Endodermal cell (in vitro differentiated cells): ENCODE measurements around the gene FES. TPM values are rescaled to one million over a fixed set of nuclear protein-coding genes. Genes with fewer than 3 reads are reported as not detected.

Experiments
- DNase-seq: peaks from one replicate; pipeline ENCODE4 v3.0.0-alpha.2; 2017
- H3K27ac ChIP-seq: 2 replicates; pipeline ENCODE4 v1.5.1; 2013; ENCODE audit warnings: mild to moderate bottlenecking, low read depth, low read length, moderate library complexity
- H3K27me3 ChIP-seq: 2 replicates; pipeline ENCODE4 v1.6.1; 2013; ENCODE audit warnings: mild to moderate bottlenecking, low read length, moderate library complexity; ENCODE audit not compliant: insufficient read depth, control insufficient read depth, poor library complexity, severe bottlenecking
- H3K36me3 ChIP-seq: 2 replicates; pipeline ENCODE4 v1.7.0; 2013; ENCODE audit warnings: mild to moderate bottlenecking, low read length, moderate library complexity; ENCODE audit not compliant: control insufficient read depth, insufficient read depth
- H3K4me1 ChIP-seq: one replicate; pipeline ENCODE4 v1.7.0; 2013; ENCODE audit warnings: low read length; ENCODE audit not compliant: control insufficient read depth, insufficient read depth
- H3K4me3 ChIP-seq: 2 replicates; pipeline ENCODE4 v1.5.1; 2013; ENCODE audit warnings: mild to moderate bottlenecking, low read length, moderate library complexity
- H3K9ac ChIP-seq: 2 replicates; pipeline ENCODE4 v1.6.1; 2013; ENCODE audit warnings: mild to moderate bottlenecking, low read length, moderate library complexity; ENCODE audit not compliant: poor library complexity, severe bottlenecking; ENCODE audit errors: extremely low read depth
- H3K9me3 ChIP-seq: 2 replicates; pipeline ENCODE4 v1.6.1; 2013; ENCODE audit warnings: mild to moderate bottlenecking, low read length, moderate library complexity; ENCODE audit not compliant: control insufficient read depth
- H3K27ac Mint-ChIP-seq: 2 replicates; pipeline ENCODE4 v1.8.0; 2020; ENCODE audit warnings: mixed read lengths
- H3K27me3 Mint-ChIP-seq: 2 replicates; pipeline ENCODE4 v1.8.0; 2021; ENCODE audit warnings: mild to moderate bottlenecking, mixed read lengths; ENCODE audit not compliant: insufficient read depth
- H3K36me3 Mint-ChIP-seq: 2 replicates; pipeline ENCODE4 v1.8.0; 2020; ENCODE audit warnings: low read depth, mixed read lengths
- H3K4me1 Mint-ChIP-seq: 2 replicates; pipeline ENCODE4 v1.8.0; 2020; ENCODE audit warnings: mixed read lengths
- H3K4me3 Mint-ChIP-seq: 2 replicates; pipeline ENCODE4 v1.8.0; 2020; ENCODE audit warnings: mild to moderate bottlenecking, moderate library complexity, mixed read lengths
- H3K9me3 Mint-ChIP-seq: 2 replicates; pipeline ENCODE4 v1.8.0; 2020; ENCODE audit warnings: mild to moderate bottlenecking, mixed read lengths
- CTCF ChIP-seq: fragments of 200-600 bp; sonication (generic); conservative IDR thresholded peaks from 2 replicates; pipeline ENCODE4 v1.5.0; 2021; ENCODE audit warnings: antibody characterized with exemption, mild to moderate bottlenecking
- WGBS, 2 experiments: methylation state at CpG; one replicate each; pipeline versions ENCODE4 v1.1.5 to v1.1.7; 2013; ENCODE audit warnings: missing lambda C conversion rate in 2 of 2, mixed read lengths in 1 of 2; ENCODE audit not compliant: insufficient coverage in 1 of 2, insufficient read length in 1 of 2; 5-methylcytosine and 5-hydroxymethylcytosine counted together
- total RNA-seq, 2 donors: library from RNA; stranded (reverse); fragmentation: NEBNext Ultra II Directional in 1 of 2; extraction: Animal tissue kit (Norgen Biotek cat#: 25700) in 1 of 2; gene quantifications; 2 replicates in 1 of 2; 3 replicates in 1 of 2; pipeline ENCODE4 v1.2.1, GENCODE V29; 2021

Gene FES
- total RNA-seq, 2 donors from 2014 or later = 25.9 to 29.9 TPM

- no peak overlapping the region for H3K4me3 ChIP-seq
- Mint-ChIP-seq H3K4me3 (no peak overlapping the region), H3K36me3 (peaks cover 13% of the 10 kb centered on the region), H3K27ac (no peak overlapping the region), H3K9me3 (no peaks in the 10 kb centered on the region), H3K27me3 (no peaks in the 10 kb centered on the region), H3K4me1 (peaks cover 19% of the 10 kb centered on the region)
- no peak overlapping the region for H3K27ac ChIP-seq
- no peaks in the 10 kb centered on the region for H3K9me3 ChIP-seq
- no peak for DNase-seq
- peaks cover 15% of the 10 kb centered on the region for H3K4me1 ChIP-seq
- H3K27me3 ChIP-seq = no peaks in the 10 kb centered on the region
- H3K9ac ChIP-seq = no peak overlapping the region
- no peak for TF ChIP-seq CTCF
- H3K36me3 ChIP-seq = no peaks in the 10 kb centered on the region
- 95 to 98% methylated on average over 10 to 13 of the region's 13 CpGs for WGBS, 2 experiments
These were observed 2.8 kb downstream of the FES start for GRCh38 chr15:90887037-90887481.

- Mint-ChIP-seq H3K4me3 (no peak overlapping the region), H3K27me3 (no peaks in the 10 kb centered on the region), H3K27ac (no peak overlapping the region), H3K9me3 (no peaks in the 10 kb centered on the region), H3K4me1 (peaks cover 10% of the 10 kb centered on the region), H3K36me3 (peaks cover 28% of the 10 kb centered on the region)
- H3K9me3 ChIP-seq = no peaks in the 10 kb centered on the region
- no peak for DNase-seq
- TF ChIP-seq CTCF = no peak
- no peak overlapping the region for H3K9ac ChIP-seq
- H3K4me1 ChIP-seq = peaks cover 9% of the 10 kb centered on the region
- 92 to 95% methylated on average over 13 to 18 of the region's 18 CpGs for whole genome bisulfite sequencing, 2 experiments
- no peak overlapping the region for H3K4me3 ChIP-seq
- H3K36me3 ChIP-seq = peaks cover 6% of the 10 kb centered on the region
- no peak overlapping the region for H3K27ac ChIP-seq
- H3K27me3 ChIP-seq = no peaks in the 10 kb centered on the region
These were observed 5.0 kb downstream of the FES start for GRCh38 chr15:90889313-90889730.

GRCh38 chr15:90889736-90890456 is 5.6 kb downstream of the FES start:
- H3K36me3 ChIP-seq = peaks cover 6% of the 10 kb centered on the region
- no peaks in the 10 kb centered on the region for H3K27me3 Mint-ChIP-seq
- H3K9me3 ChIP-seq = no peaks in the 10 kb centered on the region
- no peak overlapping the region for H3K27ac Mint-ChIP-seq
- no peak overlapping the region for H3K4me3 ChIP-seq
- no peak overlapping the region for H3K9ac ChIP-seq
- no peaks in the 10 kb centered on the region for H3K9me3 Mint-ChIP-seq
- peaks cover 9% of the 10 kb centered on the region for H3K4me1 Mint-ChIP-seq
- peaks cover 8% of the 10 kb centered on the region for H3K4me1 ChIP-seq
- no peak for TF ChIP-seq CTCF
- H3K4me3 Mint-ChIP-seq = no peak overlapping the region
- H3K27ac ChIP-seq = no peak overlapping the region
- no peaks in the 10 kb centered on the region for H3K27me3 ChIP-seq
- DNase-seq = no peak
- 87 to 95% methylated on average over 4 to 31 of the region's 31 CpGs for WGBS, 2 experiments
- H3K36me3 Mint-ChIP-seq = peaks cover 32% of the 10 kb centered on the region
